Stimulated activated CD4-positive, alpha-beta T cell treated with anti-CD3 and anti-CD28 coated beads, Interleukin-2, amount 100 ng/mL, for 24 hours (primary cell): Measurements from ENCODE around the gene BTAF1.
"Not testable (repeated sequence)": the region's sequence is repeated elsewhere in the genome, so short reads cannot be mapped to it uniquely, and the experiment has no call there.

Experiments used
- DNase-seq, 2 donors: peaks; one replicate each; pipeline ENCODE4 v3.0.0-alpha.2; 2020

BTAF1 gene

GRCh38 chr10:91980319-91980718 lies 56.7 kb downstream of the BTAF1 start:
- DNase-seq: no peak

GRCh38 chr10:91983416-91983815 lies 59.8 kb downstream of the BTAF1 start:
- no peak for DNase-seq

- DNase-seq: no peak
Observed at GRCh38 chr10:91987397-91988037, 63.9 kb downstream of the BTAF1 start.

GRCh38 chr10:91992031-91992430 lies 68.5 kb downstream of the BTAF1 start:
- DNase-seq: no peak

- no peak for DNase-seq
Observed at GRCh38 chr10:91996266-91996665, 72.7 kb downstream of the BTAF1 start.

GRCh38 chr10:92001581-92001980 lies 78.0 kb downstream of the BTAF1 start:
- DNase-seq: no peak

- DNase-seq: no peak
Observed at GRCh38 chr10:92001995-92002394, 78.4 kb downstream of the BTAF1 start.

- no peak for DNase-seq
Observed at GRCh38 chr10:92003258-92003657, 79.7 kb downstream of the BTAF1 start.

- DNase-seq: no peak
Observed at GRCh38 chr10:92005978-92006377, 82.4 kb downstream of the BTAF1 start.

GRCh38 chr10:92009445-92009844 lies 85.9 kb downstream of the BTAF1 start:
- DNase-seq: no peak

- no peak for DNase-seq
Observed at GRCh38 chr10:92010047-92010735, 86.6 kb downstream of the BTAF1 start.

- no peak for DNase-seq
Observed at GRCh38 chr10:92011560-92012214, 88.1 kb downstream of the BTAF1 start.

GRCh38 chr10:92014620-92015019 lies 91.0 kb downstream of the BTAF1 start:
- DNase-seq: no peak

GRCh38 chr10:92024700-92025099 lies 101.1 kb downstream of the BTAF1 start:
- no peak for DNase-seq

GRCh38 chr10:92025340-92025739 lies 101.8 kb downstream of the BTAF1 start:
- not testable (repeated sequence) for DNase-seq

GRCh38 chr10:92027141-92027540 lies 103.6 kb downstream of the BTAF1 start:
- DNase-seq: no peak

- DNase-seq: no peak
Observed at GRCh38 chr10:92031580-92031979, 108.0 kb downstream of the BTAF1 start.

- not testable (repeated sequence) for DNase-seq
Observed at GRCh38 chr10:92033070-92033469, 109.5 kb downstream of the BTAF1 start.

- DNase-seq: no peak
Observed at GRCh38 chr10:92038949-92039348, 115.4 kb downstream of the BTAF1 start.

GRCh38 chr10:92042541-92042940 lies 119.0 kb downstream of the BTAF1 start:
- no peak for DNase-seq

- no peak for DNase-seq
Observed at GRCh38 chr10:92045641-92046106, 122.1 kb downstream of the BTAF1 start.

GRCh38 chr10:92047215-92047614 lies 123.6 kb downstream of the BTAF1 start:
- DNase-seq: no peak

- no peak for DNase-seq
Observed at GRCh38 chr10:92052088-92052487, 128.5 kb downstream of the BTAF1 start.

- DNase-seq: no peak
Observed at GRCh38 chr10:92052741-92053140, 129.2 kb downstream of the BTAF1 start.
